KMS-11 (cell line): Measurements from ENCODE around the gene MBNL1.

Experiments used
- H2AFZ ChIP-seq: fragments of 200-600 bp; sonication (generic); 2 replicates; pipeline ENCODE4 v1.6.1; 2016; ENCODE audit warnings: antibody characterized with exemption, mixed run types, low read depth
- H3K27ac ChIP-seq: fragments of 200-600 bp; sonication (generic); 2 replicates; pipeline ENCODE4 v1.6.1; 2016; ENCODE audit warnings: mild to moderate bottlenecking, mixed run types
- H3K27me3 ChIP-seq: fragments of 200-600 bp; sonication (generic); 2 replicates; pipeline ENCODE4 v1.6.1; 2017; ENCODE audit warnings: mild to moderate bottlenecking, low read depth, mixed run types, moderate library complexity; ENCODE audit not compliant: insufficient read depth
- H3K36me3 ChIP-seq: fragments of 200-600 bp; sonication (generic); 2 replicates; pipeline ENCODE4 v1.6.1; 2017; ENCODE audit warnings: mild to moderate bottlenecking, mixed run types; ENCODE audit not compliant: insufficient read depth
- H3K4me1 ChIP-seq: fragments of 200-600 bp; sonication (generic); 2 replicates; pipeline ENCODE4 v1.6.1; 2016; ENCODE audit warnings: mild to moderate bottlenecking, low read depth, mixed run types; ENCODE audit not compliant: poor library complexity, severe bottlenecking
- H3K4me2 ChIP-seq: fragments of 200-600 bp; sonication (generic); 2 replicates; pipeline ENCODE4 v1.7.0; 2016; ENCODE audit warnings: mild to moderate bottlenecking, mixed run types
- H3K4me3 ChIP-seq: fragments of 200-600 bp; sonication (generic); IDR thresholded peaks from 2 replicates; pipeline ENCODE4 v1.6.1; 2017; ENCODE audit warnings: low read depth, low read length, mixed read lengths; ENCODE audit not compliant: insufficient read depth
- H3K79me2 ChIP-seq: fragments of 200-600 bp; sonication (generic); 2 replicates; pipeline ENCODE4 v1.6.1; 2016; ENCODE audit warnings: low read depth, mixed run types; ENCODE audit not compliant: insufficient read depth
- H3K9ac ChIP-seq: fragments of 200-600 bp; sonication (generic); 2 replicates; pipeline ENCODE4 v1.6.1; 2016; ENCODE audit warnings: mild to moderate bottlenecking, mixed run types
- H4K20me1 ChIP-seq: fragments of 200-600 bp; sonication (generic); 2 replicates; pipeline ENCODE4 v1.6.1; 2016; ENCODE audit warnings: mild to moderate bottlenecking, mixed run types; ENCODE audit not compliant: insufficient read depth
- CTCF ChIP-seq: fragments of 200-600 bp; sonication (generic); conservative IDR thresholded peaks from 2 replicates; pipeline ENCODE4 v1.6.1; 2017; ENCODE audit warnings: low read depth, mild to moderate bottlenecking, antibody characterized with exemption, low read length, moderate library complexity, mixed read lengths

Gene MBNL1

GRCh38 chr3:152338159-152338720, 69.5 kb downstream of the MBNL1 start:
- Histone ChIP-seq H2AFZ (no peak overlapping the region), H3K4me1 (peaks cover 100% of the 10 kb centered on the region), H4K20me1 (peaks cover 56% of the 10 kb centered on the region), H3K4me2 (no peak overlapping the region), H3K27ac (no peak overlapping the region), H3K79me2 (peaks cover 100% of the 10 kb centered on the region), H3K9ac (no peak overlapping the region), H3K36me3 (peaks cover 24% of the 10 kb centered on the region), H3K4me3 (no peak overlapping the region), H3K27me3 (no peaks in the 10 kb centered on the region)
- no peak for TF ChIP-seq CTCF

- Histone ChIP-seq H3K4me1 (peaks cover 98% of the 10 kb centered on the region), H3K79me2 (peaks cover 98% of the 10 kb centered on the region), H3K9ac (no peak overlapping the region), H3K4me3 (no peak overlapping the region), H4K20me1 (peaks cover 53% of the 10 kb centered on the region), H3K27me3 (no peaks in the 10 kb centered on the region), H3K36me3 (peaks cover 36% of the 10 kb centered on the region), H3K27ac (no peak overlapping the region), H2AFZ (no peak overlapping the region), H3K4me2 (no peak overlapping the region)
- no peak for TF ChIP-seq CTCF
Observed at GRCh38 chr3:152339881-152340505, 71.3 kb downstream of the MBNL1 start.

GRCh38 chr3:152345233-152345632, 76.5 kb downstream of the MBNL1 start:
- H3K36me3 ChIP-seq: peaks cover 24% of the 10 kb centered on the region; the same call in 1 of the 2 replicates

GRCh38 chr3:152346058-152346457, 77.3 kb downstream of the MBNL1 start:
- Histone ChIP-seq H3K4me1 (peaks cover 95% of the 10 kb centered on the region), H3K9ac (no peak overlapping the region), H3K27me3 (no peaks in the 10 kb centered on the region), H3K4me2 (no peak overlapping the region), H3K27ac (no peak overlapping the region), H3K4me3 (no peak overlapping the region), H3K36me3 (peaks cover 19% of the 10 kb centered on the region; the same call in 1 of the 2 replicates), H4K20me1 (peaks cover 80% of the 10 kb centered on the region), H2AFZ (no peak overlapping the region), H3K79me2 (peaks cover 98% of the 10 kb centered on the region)
- no peak for TF ChIP-seq CTCF

More at GRCh38 chr3:152345233-152345632, 76.5 kb downstream of the MBNL1 start:
- H3K79me2 ChIP-seq: peaks cover 98% of the 10 kb centered on the region
- H3K4me2 ChIP-seq: no peak overlapping the region
- H3K4me1 ChIP-seq: peaks cover 97% of the 10 kb centered on the region
- no peaks in the 10 kb centered on the region for H3K27me3 ChIP-seq
- H3K27ac ChIP-seq: no peak overlapping the region
- no peak overlapping the region for H3K9ac ChIP-seq
- TF ChIP-seq CTCF: no peak
- peaks cover 79% of the 10 kb centered on the region for H4K20me1 ChIP-seq
- H3K4me3 ChIP-seq: no peak overlapping the region
- no peak overlapping the region for H2AFZ ChIP-seq
